Activated gamma-delta T cell treated with anti-CD3 and anti-CD28 coated beads, Interleukin-2, amount 50 U/mL, for 16 hours (primary cell): ENCODE results near the gene ANKS6.
"Not testable (repeated sequence)": the region's sequence is repeated elsewhere in the genome, so short reads cannot be mapped to it uniquely, and the experiment has no call there.

Experiments used
- DNase-seq: peaks from one replicate; pipeline ENCODE4 v3.0.0-alpha.2; 2020; ENCODE audit warnings: low read depth

Gene ANKS6

GRCh38 chr9:98702340-98702739 lies 94.0 kb downstream of the ANKS6 start:
- no peak for DNase-seq

- DNase-seq: no peak
These were observed 94.8 kb downstream of the ANKS6 start for GRCh38 chr9:98701576-98701975.

GRCh38 chr9:98700801-98701200 lies 95.6 kb downstream of the ANKS6 start:
- DNase-seq: no peak

- no peak for DNase-seq
These were observed 97.5 kb downstream of the ANKS6 start for GRCh38 chr9:98698856-98699255.

DNA sequence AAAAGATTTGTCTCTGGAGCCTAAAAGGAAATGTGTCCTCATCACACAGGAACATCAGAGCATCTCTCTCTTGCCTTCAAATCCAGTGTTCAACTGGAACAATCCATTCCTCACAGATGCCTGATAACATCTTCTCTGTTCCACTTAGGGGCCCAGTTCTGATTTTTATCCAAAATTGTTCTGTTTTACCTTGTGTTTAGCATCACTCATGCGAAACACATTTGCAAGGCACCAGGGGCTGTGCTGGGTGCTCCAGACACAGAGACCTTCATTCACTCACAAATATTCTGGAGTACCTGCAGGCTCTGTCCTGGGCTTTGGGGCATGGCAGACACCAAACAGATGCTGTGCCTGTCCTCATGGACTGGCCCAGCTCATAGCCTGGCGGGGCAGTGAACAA lies 101.4 kb downstream of the ANKS6 start:
- no peak for DNase-seq

GRCh38 chr9:98692392-98692791 lies 104.0 kb downstream of the ANKS6 start:
- no peak for DNase-seq

GRCh38 chr9:98691890-98692289 lies 104.5 kb downstream of the ANKS6 start:
- no peak for DNase-seq

GRCh38 chr9:98690686-98691085 lies 105.7 kb downstream of the ANKS6 start:
- no peak for DNase-seq

DNA sequence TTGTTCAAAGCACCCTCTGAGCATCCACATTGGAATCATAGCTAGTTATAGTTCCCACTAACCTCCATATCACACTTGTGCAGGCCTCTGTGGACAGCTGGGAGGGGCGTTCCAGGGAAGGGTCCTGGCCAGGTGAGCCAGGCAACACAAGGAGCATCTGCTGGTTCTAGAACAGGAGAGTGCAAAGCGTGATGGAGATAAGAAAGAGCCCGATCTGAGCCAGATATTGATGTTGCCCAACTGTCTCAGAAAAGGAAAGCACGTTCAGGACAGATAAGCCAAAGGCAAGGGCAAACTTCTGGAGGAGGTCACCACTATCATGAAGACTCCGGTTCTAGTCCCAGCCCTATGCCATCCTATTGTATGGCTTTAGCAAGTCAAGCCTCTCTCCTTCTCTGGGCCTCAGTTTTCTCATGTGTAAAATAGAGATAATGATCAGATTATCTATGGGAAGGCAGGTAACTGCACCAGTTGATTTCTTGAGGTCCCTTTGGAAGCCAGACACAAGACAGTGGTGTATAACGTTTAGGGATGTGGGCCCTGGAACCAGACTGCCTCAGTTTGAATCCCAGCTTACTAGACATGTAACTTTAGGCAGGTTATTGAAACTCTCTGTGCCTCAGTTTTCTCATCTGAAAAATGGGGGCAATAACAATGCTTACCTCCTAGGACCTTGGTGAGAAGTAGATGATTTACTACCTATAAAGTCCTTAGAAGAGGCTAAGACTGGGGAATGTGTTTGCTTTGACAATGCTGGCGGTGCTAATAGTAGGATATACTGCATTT lies 107.5 kb downstream of the ANKS6 start:
- no peak for DNase-seq

DNA sequence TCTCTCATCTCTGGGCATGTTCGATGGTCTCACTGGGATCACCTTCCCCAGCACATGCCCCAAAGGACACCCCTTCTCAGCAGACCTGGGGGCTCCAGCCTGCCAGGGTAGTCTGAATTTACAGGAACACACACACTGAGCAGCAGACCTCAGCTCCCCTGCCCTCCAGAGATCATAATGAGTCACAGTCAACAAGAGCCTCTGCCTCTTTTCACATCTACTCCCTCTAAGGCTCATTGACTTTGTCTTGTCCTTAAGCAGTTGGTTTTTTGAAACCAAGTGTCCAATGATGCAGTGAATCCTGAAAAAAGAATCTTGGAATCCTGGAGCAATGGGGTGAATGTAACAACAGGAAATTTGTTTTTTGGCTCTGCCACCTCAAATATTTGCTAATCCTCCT lies 108.4 kb downstream of the ANKS6 start:
- no peak for DNase-seq

DNA sequence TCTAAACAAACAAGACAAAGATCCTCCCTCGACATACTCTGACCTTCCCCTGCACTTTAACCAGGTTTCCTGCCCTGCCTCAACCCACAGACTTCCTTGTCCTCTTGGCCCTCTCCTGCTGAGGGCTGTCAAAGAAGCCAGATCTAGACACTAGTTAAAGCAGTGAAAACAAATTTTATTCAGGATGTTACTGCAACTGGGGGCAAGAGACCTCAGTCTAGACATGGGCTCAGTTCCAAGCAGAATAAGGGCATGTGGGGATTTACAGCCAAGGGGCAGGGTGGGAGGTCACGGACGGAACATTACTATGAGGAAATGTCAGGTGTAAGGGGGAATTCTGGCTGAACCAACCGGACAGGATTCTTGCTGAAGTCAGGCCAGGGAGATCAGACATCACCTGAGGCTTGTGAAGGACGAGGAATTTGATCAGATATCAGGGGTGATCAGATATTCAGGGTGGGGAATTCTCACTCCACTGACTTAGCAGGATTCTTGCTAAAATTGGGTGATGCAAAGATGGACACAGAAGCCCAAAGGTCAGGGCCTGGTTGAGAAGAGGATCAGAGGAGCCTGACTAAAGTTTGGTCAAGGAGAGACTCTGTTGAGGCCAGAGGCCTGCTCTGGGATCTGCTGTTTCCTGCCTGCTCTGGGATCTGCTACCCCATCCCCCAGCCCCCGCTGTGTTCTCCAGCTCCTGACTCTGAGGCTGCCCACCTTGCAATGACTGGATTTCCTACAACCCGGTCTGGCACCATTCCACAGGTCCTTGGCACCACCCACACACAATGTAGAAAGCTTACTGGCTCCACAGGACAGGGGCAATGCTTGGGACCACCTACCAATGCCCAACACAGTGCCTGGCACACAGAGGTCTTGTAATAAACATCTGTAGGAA lies 109.1 kb downstream of the ANKS6 start:
- no peak for DNase-seq

GRCh38 chr9:98684816-98685215 lies 111.5 kb downstream of the ANKS6 start:
- DNase-seq: not testable (repeated sequence)
